Mesodermal cell (in vitro differentiated cells): Measurements from ENCODE around the gene SETSIP.

ENCODE experiments used
- H3K27ac ChIP-seq: 2 replicates; pipeline ENCODE4 v1.7.0; 2013; ENCODE audit warnings: mild to moderate bottlenecking, low read depth, low read length, moderate library complexity; ENCODE audit not compliant: severe bottlenecking
- H3K36me3 ChIP-seq: 2 replicates; pipeline ENCODE4 v1.7.1; 2013; ENCODE audit warnings: mild to moderate bottlenecking, low read length, moderate library complexity; ENCODE audit not compliant: control insufficient read depth, insufficient read depth
- H3K4me1 ChIP-seq: one replicate; pipeline ENCODE4 v1.7.1; 2013; ENCODE audit warnings: mild to moderate bottlenecking, low read length; ENCODE audit not compliant: insufficient read depth, control insufficient read depth, poor library complexity, severe bottlenecking
- H3K4me3 ChIP-seq: 2 replicates; pipeline ENCODE4 v1.7.0; 2013; ENCODE audit warnings: low read length, control low read depth, mild to moderate bottlenecking; ENCODE audit not compliant: insufficient read depth, poor library complexity, severe bottlenecking; ENCODE audit errors: extremely low read depth
- H3K9me3 ChIP-seq: 2 replicates; pipeline ENCODE4 v1.7.1; 2013; ENCODE audit warnings: mild to moderate bottlenecking, low read length, moderate library complexity; ENCODE audit not compliant: control insufficient read depth
- WGBS, 2 experiments: methylation state at CpG; one replicate each; pipeline ENCODE4 v1.1.5; 2013; ENCODE audit warnings: missing lambda C conversion rate in 2 of 2; ENCODE audit not compliant: insufficient coverage in 2 of 2; 5-methylcytosine and 5-hydroxymethylcytosine counted together

SETSIP gene

DNA sequence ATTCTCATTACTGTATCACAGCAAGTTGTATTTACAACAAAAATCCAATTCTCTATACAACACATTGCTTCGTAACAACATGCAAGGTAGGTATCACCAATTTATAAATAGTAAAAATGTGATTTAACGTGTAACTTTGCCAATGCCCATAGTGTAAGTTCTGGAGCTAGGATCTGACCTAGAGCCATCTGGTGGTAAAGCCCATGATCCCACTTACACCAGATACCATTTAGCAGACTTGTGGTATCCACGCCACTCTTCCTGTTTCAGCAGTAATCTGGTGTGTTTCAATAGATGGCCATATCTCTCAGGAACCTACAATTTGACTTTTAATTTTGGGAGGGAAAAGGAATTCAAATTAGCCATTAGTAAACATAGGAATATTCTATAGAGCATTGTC lies 10.2 kb downstream of the SETSIP start:
- Histone ChIP-seq H3K36me3 (no peaks in the 10 kb centered on the region), H3K27ac (no peak overlapping the region), H3K4me3 (no peak overlapping the region), H3K4me1 (no peaks in the 10 kb centered on the region), H3K9me3 (no peaks in the 10 kb centered on the region)
- WGBS, 2 experiments = no CpG with 5 or more reads among the region's 3 CpGs

DNA sequence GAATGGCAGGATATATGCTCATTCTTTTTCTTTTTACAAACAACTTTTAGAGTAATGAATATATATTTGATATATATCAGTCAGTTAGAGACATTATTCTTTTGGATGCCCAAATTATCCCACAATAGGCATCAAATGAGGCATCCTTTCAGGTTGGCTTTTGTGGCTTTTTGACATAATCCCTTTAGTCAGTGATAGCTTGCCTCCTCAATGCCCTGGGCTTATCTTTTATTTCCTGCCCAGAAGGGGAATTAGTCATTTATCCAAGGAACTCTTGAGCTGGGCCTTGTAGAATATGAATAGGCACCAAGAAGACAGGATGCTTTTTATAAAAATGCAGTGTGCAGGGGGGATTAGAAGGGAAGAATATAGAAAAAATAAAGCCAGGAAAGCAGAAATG lies 23.3 kb downstream of the SETSIP start:
- no peak overlapping the region for H3K27ac ChIP-seq
- no peaks in the 10 kb centered on the region for H3K9me3 ChIP-seq
- H3K4me3 ChIP-seq = no peak overlapping the region
- no peaks in the 10 kb centered on the region for H3K4me1 ChIP-seq
- H3K36me3 ChIP-seq = no peaks in the 10 kb centered on the region

DNA sequence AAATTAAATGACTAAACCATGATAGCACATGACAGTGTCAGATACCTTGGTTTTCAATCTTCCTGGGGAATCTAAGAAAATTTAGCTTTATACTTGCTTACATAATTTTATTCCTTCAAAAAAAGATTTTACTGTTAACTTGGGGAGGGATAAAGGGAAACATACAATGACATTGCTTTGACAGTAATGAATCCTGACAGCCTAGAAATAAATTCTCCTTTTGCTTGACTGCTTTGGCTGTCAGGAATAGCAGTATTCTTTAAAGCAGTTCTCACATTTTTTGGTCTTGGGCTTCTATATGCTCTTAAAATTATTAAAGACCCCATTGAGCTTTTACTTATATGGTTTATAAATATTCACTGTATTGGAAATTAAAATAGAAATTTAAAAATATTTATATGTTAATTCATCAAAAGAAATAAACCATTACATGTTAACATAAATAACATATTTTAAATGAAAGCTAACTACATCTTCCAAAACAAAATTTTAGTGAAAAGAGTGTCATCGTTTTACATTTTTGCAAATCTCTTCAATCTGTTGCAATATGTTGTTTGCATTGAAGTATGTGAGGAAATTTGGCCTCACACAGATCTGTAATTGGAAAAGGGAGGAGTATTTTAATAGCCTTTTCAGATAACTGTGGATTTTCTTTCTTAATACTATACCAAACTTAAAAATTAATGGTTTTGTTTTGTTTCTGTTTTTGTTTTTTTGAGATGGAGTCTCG lies 29.3 kb downstream of the SETSIP start:
- no peak overlapping the region for H3K4me3 ChIP-seq
- no CpG with 5 or more reads among the region's 2 CpGs for WGBS, 2 experiments

DNA sequence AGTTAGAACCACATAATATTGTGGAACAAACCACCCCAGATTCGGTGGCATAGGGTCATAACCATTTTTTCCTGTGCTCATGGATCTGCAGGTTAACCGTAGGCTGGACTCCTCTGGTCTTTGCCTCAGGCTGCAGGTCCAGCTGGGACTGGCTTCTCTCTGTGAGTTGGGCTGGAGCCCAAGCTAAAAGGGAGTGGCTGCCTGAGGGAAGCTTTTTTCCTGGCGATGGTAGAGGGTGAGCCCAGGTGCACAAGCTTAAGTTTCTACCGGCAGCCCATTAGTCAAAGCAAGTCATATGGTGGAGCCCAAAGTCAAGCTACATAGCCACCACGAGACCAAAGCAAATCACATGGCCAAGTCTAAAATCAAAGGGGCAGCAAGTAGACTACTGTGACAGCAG lies 31.6 kb downstream of the SETSIP start:
- WGBS, 2 experiments = 90 to 92% methylated on average over 3 of the region's 5 CpGs
- H3K9me3 ChIP-seq = no peaks in the 10 kb centered on the region
- no peak overlapping the region for H3K4me3 ChIP-seq
- no peak overlapping the region for H3K27ac ChIP-seq
- no peaks in the 10 kb centered on the region for H3K4me1 ChIP-seq
- H3K36me3 ChIP-seq = no peaks in the 10 kb centered on the region

More for the DNA sequence above, 29.3 kb downstream of the SETSIP start:
- Histone ChIP-seq H3K9me3 (no peaks in the 10 kb centered on the region), H3K4me1 (no peaks in the 10 kb centered on the region), H3K36me3 (no peaks in the 10 kb centered on the region), H3K27ac (no peak overlapping the region)

DNA sequence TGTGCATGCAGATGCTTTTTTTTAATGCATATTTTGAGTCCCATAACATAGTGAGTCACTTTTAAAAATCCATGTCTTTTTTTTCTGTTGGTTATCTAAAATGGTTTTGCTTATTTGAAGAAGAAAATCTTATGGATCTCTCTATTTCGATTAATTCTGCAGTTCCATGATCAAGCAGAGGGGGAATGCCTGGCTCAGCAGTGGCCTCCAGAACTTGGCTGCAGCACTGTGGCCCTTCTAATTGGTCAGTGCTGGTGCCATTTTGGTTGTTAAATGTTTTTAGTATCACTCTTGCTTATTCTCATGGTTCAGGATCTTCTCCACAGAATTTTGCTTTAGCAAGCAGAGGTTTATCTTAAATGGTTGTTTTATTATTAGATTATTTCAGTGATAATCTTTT lies 34.2 kb downstream of the SETSIP start:
- H3K27ac ChIP-seq = no peak overlapping the region

DNA sequence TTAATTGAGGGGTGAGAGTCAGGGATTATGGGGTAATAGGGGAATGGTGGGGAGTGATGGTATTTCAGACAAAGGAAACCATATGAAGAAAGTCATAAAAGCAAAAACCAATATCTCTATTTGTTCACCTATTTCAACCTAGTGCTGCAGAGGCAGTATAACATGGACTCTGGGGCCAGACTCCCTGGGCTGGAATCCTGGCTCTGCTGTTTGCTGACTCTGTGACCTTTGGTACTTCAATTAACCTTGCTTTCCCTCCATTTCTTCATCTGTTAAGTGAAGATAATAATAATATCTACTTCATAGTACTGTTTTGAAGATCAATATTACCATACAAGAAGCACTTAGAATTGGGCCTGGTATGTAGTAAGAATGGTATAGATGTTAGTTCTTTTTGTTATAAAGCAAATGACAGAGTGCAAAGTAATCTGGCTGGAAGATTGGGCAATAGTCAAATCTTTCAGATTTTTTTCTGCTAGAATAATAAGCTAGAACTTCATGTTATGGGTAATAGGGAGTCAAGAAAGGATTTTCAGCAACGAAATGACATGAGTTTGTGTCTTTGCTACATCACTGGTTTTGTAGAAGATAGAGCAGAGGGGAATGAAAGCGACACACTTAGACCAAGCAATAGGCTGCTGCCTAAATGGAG lies 36.4 kb downstream of the SETSIP start:
- Histone ChIP-seq H3K4me3 (no peak overlapping the region), H3K27ac (no peak overlapping the region), H3K9me3 (no peaks in the 10 kb centered on the region), H3K4me1 (no peaks in the 10 kb centered on the region), H3K36me3 (no peaks in the 10 kb centered on the region)
- 75 to 80% methylated on average over 2 of the region's 2 CpGs for WGBS, 2 experiments

More for the DNA sequence above, 34.2 kb downstream of the SETSIP start:
- Histone ChIP-seq H3K4me3 (no peak overlapping the region), H3K36me3 (no peaks in the 10 kb centered on the region), H3K9me3 (no peaks in the 10 kb centered on the region), H3K4me1 (no peaks in the 10 kb centered on the region)
- 71 to 80% methylated on average over 1 of the region's 1 CpG for WGBS, 2 experiments

DNA sequence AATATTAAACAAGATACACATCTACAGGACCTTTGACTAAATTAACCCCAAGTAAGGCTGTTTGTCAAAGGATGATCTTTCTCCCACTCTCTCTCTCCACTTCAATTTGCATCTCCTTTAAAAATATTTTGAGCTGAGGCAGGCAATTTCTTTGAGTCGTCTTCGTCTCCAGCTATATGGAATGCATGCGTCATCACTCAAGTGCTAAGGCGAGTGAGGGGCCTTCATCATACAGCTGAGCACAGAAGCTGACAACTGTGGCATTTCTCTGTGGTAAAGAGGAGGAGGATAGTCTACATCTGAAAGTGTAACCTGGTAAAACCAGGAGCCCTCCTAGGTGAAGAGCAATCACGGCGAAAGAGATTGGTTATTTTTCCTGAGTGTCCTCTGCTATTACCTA lies 37.8 kb downstream of the SETSIP start:
- H3K4me3 ChIP-seq = no peak overlapping the region
- H3K4me1 ChIP-seq = no peaks in the 10 kb centered on the region
- WGBS, 2 experiments = 67 to 94% methylated on average over 2 to 5 of the region's 6 CpGs
- no peaks in the 10 kb centered on the region for H3K36me3 ChIP-seq
- no peak overlapping the region for H3K27ac ChIP-seq
- no peaks in the 10 kb centered on the region for H3K9me3 ChIP-seq

DNA sequence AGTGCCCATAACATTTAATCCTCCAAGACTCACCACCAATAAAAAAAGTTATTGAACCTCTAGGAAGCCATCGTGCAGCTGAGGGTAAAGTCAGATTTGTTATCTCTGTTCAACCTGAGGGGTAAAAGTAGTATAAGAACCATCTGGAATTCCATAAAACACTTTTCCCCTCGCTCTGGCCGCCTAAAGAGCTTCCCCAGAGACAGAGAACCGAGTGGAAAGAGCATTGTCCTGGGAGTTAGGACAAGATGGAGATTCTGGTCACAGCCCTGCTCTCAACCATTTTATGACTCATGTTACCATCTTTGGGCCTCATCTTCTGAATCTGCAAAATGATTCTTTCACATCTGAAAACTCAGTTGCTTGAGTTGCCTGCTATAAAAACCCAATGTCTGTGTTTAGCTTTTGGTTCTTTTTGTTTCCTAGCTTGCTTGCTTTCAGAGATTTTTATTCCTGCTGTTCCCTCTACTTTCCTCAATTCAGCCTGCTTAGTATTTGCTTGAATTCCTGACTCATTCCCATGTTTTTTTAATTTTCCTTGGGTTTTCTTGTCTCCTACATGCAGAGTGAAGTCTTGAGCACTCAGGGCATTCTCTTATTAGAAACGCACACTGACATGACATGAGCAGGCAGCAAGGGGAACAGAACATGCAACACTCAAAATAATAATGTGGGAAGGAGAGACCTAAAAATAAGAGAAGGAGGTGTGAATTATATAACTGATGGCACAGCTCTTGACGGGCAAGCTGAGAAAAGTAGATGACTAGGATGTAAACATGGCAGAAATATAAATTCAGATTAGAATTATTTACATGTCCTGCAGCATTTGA lies 43.7 kb downstream of the SETSIP start:
- Histone ChIP-seq H3K4me1 (peaks cover 12% of the 10 kb centered on the region), H3K4me3 (no peak overlapping the region), H3K36me3 (no peaks in the 10 kb centered on the region), H3K27ac (peak overlapping the region; percentile 6), H3K9me3 (no peaks in the 10 kb centered on the region)
- 96 to 97% methylated on average over 3 to 4 of the region's 6 CpGs for WGBS, 2 experiments

DNA sequence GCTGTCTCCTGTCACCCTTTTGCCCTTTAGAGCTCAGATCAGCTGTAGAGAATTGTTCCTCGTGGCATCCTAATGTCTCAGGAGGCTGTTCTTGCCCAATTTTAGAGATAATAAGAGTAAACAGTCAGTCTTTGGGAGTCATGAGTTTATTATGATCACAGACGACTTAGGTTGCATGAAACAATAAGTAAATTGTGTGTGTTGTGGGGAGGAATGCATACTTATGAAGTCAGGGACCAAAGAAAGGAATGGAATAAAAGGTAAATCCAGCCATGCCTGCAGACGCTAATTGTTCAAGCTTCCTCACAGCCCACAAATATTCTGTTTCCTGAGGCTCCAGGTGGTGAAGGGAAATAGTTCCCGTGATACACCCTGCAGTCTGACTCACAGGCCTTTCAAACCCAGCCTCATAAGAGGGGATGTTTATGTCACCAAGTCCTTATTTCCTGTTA lies 44.5 kb downstream of the SETSIP start:
- Histone ChIP-seq H3K36me3 (no peaks in the 10 kb centered on the region), H3K4me3 (peak overlapping the region; percentile 62), H3K4me1 (peaks cover 12% of the 10 kb centered on the region), H3K9me3 (no peaks in the 10 kb centered on the region), H3K27ac (peak overlapping the region; percentile 8)
- WGBS, 2 experiments = 36 to 43% methylated on average over 2 to 3 of the region's 4 CpGs

DNA sequence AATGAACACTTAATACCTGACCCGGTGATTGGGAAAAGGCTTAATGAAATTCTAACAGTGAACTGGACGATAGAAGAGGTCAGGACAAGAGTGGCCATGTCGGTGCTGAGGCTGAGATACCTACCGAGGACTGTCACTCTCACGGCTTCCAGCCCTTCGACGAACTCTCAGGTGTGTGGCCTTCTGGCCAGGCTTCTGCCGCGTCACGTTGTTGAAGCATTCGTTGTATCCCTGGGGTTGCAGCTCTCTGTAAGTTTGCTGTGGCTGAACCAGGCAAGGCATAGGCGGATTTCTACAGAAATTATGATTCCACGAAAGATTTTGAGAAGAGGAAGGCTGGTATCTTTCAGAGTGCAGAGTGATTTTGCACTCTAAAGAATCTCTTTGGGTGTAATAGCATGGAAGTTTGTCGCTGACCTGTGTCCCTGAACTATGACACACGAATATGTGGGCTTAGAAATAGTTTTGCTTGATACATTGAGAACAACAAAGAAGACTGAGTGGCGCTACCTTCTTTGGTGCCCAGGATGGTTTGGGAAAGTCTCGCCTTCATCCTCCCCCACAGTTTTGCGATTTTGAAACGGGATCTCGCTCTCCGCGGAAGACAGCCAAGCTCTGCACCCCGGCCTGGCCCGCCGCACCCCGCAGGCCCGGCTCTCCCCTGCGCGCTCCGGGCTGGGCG lies 45.8 kb downstream of the SETSIP start:
- Histone ChIP-seq H3K27ac (no peak overlapping the region), H3K9me3 (no peaks in the 10 kb centered on the region), H3K4me3 (peak overlapping the region; percentile 62), H3K36me3 (no peaks in the 10 kb centered on the region), H3K4me1 (peaks cover 12% of the 10 kb centered on the region)
- WGBS, 2 experiments = 39 to 58% methylated on average over 21 to 30 of the region's 31 CpGs
